ENCODE results near the gene SPNS1.

GRCh38 chr16:29011112-29011511 is 36.5 kb downstream of the SPNS1 start:
- TF ChIP-seq CTCF (IDR thresholded peaks at IDR 0.05) (no peak), POLR2A (IDR thresholded peaks at IDR 0.05) (no peak)
